Right atrium auricular region (tissue), 2 donors: Measurements from ENCODE around the gene PTPN22. TPM values are rescaled to one million over a fixed set of nuclear protein-coding genes. Genes with fewer than 3 reads are reported as not detected.
A peak's percentile ranks its signal among the peaks of the same experiment; 100 is the strongest.

Experiments
- DNase-seq: peaks from one replicate; pipeline ENCODE4 v3.0.0-alpha.2; 2019; ENCODE audit warnings: low spot score
- H3K27ac ChIP-seq, 2 donors: fragments of 200-600 bp; sonication (generic); 1 replicate in 1 of 2; 2 replicates in 1 of 2; pipeline ENCODE4 v1.5.1; 2016 to 2019
- H3K27me3 ChIP-seq, 2 donors: fragments of 200-600 bp; sonication (generic); one replicate each; pipeline versions ENCODE4 v1.5.1 to v1.6.0; 2017 to 2019
- H3K36me3 ChIP-seq: fragments of 200-600 bp; sonication (generic); one replicate; pipeline ENCODE4 v1.5.1; 2016
- H3K4me1 ChIP-seq, 2 donors: fragments of 200-600 bp; sonication (generic); one replicate each; pipeline versions ENCODE4 v1.5.1 to v1.6.0; 2017 to 2019
- H3K4me3 ChIP-seq, 2 donors: fragments of 200-600 bp; sonication (generic); 1 replicate in 1 of 2; 2 replicates in 1 of 2; pipeline ENCODE4 v1.5.1; 2017 to 2019; ENCODE audit warnings: mild to moderate bottlenecking in 1 of 2, moderate library complexity in 1 of 2
- H3K9me3 ChIP-seq, 2 donors: fragments of 200-600 bp; sonication (generic); one replicate each; pipeline ENCODE4 v1.5.1; 2019
- CTCF ChIP-seq, 2 donors: fragments of 200-600 bp; sonication (generic); IDR thresholded peaks; one replicate each; pipeline ENCODE4 v1.5.1; 2019; ENCODE audit warnings: antibody characterized with exemption in 2 of 2
- total RNA-seq, 2 donors: library from RNA; depleted of rRNA; stranded (reverse); fragments of >200 nt; gene quantifications; one replicate each; pipeline ENCODE4 v1.1.0, GENCODE V29; 2016

PTPN22 gene
- total RNA-seq, 2 donors from 2014 or later = 0.33 to 2.0 TPM

GRCh38 chr1:113782406-113782805 is 89.1 kb downstream of the PTPN22 start:
- H3K4me3 ChIP-seq = no peak overlapping the region
- TF ChIP-seq CTCF (IDR thresholded peaks at IDR 0.05) = no peak
- H3K4me1 ChIP-seq = peaks cover 0 to 59% of the 10 kb centered on the region in 2 donors
- H3K27me3 ChIP-seq = no peaks in the 10 kb centered on the region
- peak overlapping the region in 1 of 2 donors; percentile 30 for H3K27ac ChIP-seq
- DNase-seq = no peak
- no peaks in the 10 kb centered on the region for H3K9me3 ChIP-seq
- no peaks in the 10 kb centered on the region for H3K36me3 ChIP-seq

GRCh38 chr1:113780374-113781146 is 91.0 kb downstream of the PTPN22 start:
- Histone ChIP-seq H3K36me3 (peaks cover 12% of the 10 kb centered on the region), H3K4me1 (peaks cover 0 to 51% of the 10 kb centered on the region in 2 donors), H3K27ac (no peak overlapping the region), H3K9me3 (no peaks in the 10 kb centered on the region), H3K27me3 (no peaks in the 10 kb centered on the region), H3K4me3 (no peak overlapping the region)
- no peak for TF ChIP-seq CTCF (IDR thresholded peaks at IDR 0.05)
- no peak for DNase-seq

GRCh38 chr1:113779542-113779941 is 92.0 kb downstream of the PTPN22 start:
- H3K27ac ChIP-seq = no peak overlapping the region
- H3K4me1 ChIP-seq = peaks cover 0 to 41% of the 10 kb centered on the region in 2 donors
- no peak overlapping the region for H3K4me3 ChIP-seq
- DNase-seq = no peak
- TF ChIP-seq CTCF (IDR thresholded peaks at IDR 0.05) = no peak
- H3K27me3 ChIP-seq = no peaks in the 10 kb centered on the region
- H3K9me3 ChIP-seq = no peaks in the 10 kb centered on the region
- H3K36me3 ChIP-seq = peaks cover 14% of the 10 kb centered on the region

- DNase-seq = no peak
- no peaks in the 10 kb centered on the region for H3K9me3 ChIP-seq
- H3K27me3 ChIP-seq = no peaks in the 10 kb centered on the region
- H3K4me1 ChIP-seq = peaks cover 0 to 21% of the 10 kb centered on the region in 2 donors
- no peak overlapping the region for H3K4me3 ChIP-seq
- no peak for TF ChIP-seq CTCF (IDR thresholded peaks at IDR 0.05)
- H3K27ac ChIP-seq = no peak overlapping the region
- peaks cover 17% of the 10 kb centered on the region for H3K36me3 ChIP-seq
Measured at GRCh38 chr1:113777561-113777960, 94.0 kb downstream of the PTPN22 start.

GRCh38 chr1:113770031-113770430 is 101.5 kb downstream of the PTPN22 start:
- Histone ChIP-seq H3K27me3 (no peaks in the 10 kb centered on the region), H3K36me3 (peaks cover 28% of the 10 kb centered on the region), H3K27ac (no peak overlapping the region), H3K4me3 (no peak overlapping the region), H3K4me1 (no peaks in the 10 kb centered on the region), H3K9me3 (no peaks in the 10 kb centered on the region)
- DNase-seq = no peak
- TF ChIP-seq CTCF (IDR thresholded peaks at IDR 0.05) = no peak

GRCh38 chr1:113769601-113769970 is 101.9 kb downstream of the PTPN22 start:
- no peak for DNase-seq
- no peak overlapping the region for H3K4me3 ChIP-seq
- no peak for TF ChIP-seq CTCF (IDR thresholded peaks at IDR 0.05)
- H3K4me1 ChIP-seq = no peaks in the 10 kb centered on the region
- H3K9me3 ChIP-seq = no peaks in the 10 kb centered on the region
- H3K27me3 ChIP-seq = no peaks in the 10 kb centered on the region
- H3K36me3 ChIP-seq = peaks cover 27% of the 10 kb centered on the region
- no peak overlapping the region for H3K27ac ChIP-seq
